Kidney epithelial cell (primary cell): ENCODE results near the gene MSX1. TPM values are rescaled to one million over a fixed set of nuclear protein-coding genes. Genes with fewer than 3 reads are reported as not detected.
A peak's percentile ranks its signal among the peaks of the same experiment; 100 is the strongest.

Experiments used
- DNase-seq: peaks from one replicate; pipeline ENCODE4 v3.0.0-alpha.2; 2010; ENCODE audit warnings: low read depth
- H3K27me3 ChIP-seq: 2 replicates; pipeline ENCODE4 v1.6.0; 2011; ENCODE audit warnings: low read length; ENCODE audit not compliant: control insufficient read depth, insufficient read depth
- H3K36me3 ChIP-seq: 2 replicates; pipeline ENCODE4 v1.5.1; 2011; ENCODE audit warnings: low read length; ENCODE audit not compliant: control insufficient read depth, insufficient read depth
- H3K4me3 ChIP-seq: 2 replicates; pipeline ENCODE4 v1.5.1; 2011; ENCODE audit warnings: low read depth, mild to moderate bottlenecking, control low read depth, low read length
- total RNA-seq: library from RNA; depleted of rRNA; stranded (reverse); fragments of >200 nt; gene quantifications from 2 replicates; pipeline ENCODE4 v1.2.3, GENCODE V29; 2015
- TF ChIP-seq, protein P1 (sequence below): IDR thresholded peaks from 2 replicates; pipeline ENCODE4 v1.5.1; 2011; ENCODE audit warnings: mild to moderate bottlenecking, moderate library complexity, low read length, control low read depth, inconsistent platforms; ENCODE audit not compliant: insufficient read depth, poor library complexity, severe bottlenecking

MSX1 gene
- total RNA-seq, 1 donor from 2014 or later, result 1.6 TPM

DNA sequence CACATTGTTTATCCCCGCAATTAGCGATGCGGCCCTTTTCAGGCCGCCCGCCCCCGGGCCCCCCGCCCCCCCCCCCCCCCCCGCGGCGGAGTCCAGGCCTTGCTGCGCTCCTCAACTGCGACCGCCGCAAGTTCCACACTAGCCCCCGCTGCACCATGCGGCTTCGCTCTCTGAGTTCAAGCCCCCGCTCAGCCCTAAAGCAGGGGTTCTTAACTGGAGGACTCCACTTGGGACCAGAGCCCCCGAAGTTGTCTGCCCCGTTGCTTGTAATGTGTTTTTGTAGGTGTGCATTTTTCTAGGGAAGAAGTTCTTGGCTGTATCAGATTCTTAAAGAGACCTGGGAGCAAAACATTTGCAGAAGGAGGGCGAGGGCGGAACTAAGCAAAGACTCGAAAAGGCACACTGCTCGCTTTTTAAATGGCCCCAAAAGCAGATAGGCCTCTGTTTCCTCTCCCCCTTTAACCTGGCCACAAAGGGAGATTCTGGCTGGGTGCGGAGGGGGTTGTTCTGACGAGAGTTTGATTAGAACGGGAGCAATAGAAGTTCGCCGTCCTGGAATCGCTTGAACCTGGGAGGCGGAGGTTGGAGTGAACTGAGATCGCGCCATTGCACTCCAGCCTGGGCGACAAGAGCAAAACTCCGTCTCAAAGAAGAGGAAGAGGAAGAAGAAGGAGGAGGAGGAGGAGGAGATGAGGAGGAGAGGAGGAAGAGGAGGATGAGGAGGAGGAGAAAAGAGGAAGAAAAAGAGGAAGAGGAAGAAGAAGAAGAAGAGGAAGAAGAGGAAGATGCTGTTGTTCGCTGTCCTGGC lies 2.3 kb upstream of the MSX1 start:
- no peak for DNase-seq
- no peaks in the 10 kb centered on the region for H3K36me3 ChIP-seq
- no peak overlapping the region for H3K4me3 ChIP-seq
- H3K27me3 ChIP-seq, result peaks cover 95% of the 10 kb centered on the region
- TF ChIP-seq, protein P1, sequence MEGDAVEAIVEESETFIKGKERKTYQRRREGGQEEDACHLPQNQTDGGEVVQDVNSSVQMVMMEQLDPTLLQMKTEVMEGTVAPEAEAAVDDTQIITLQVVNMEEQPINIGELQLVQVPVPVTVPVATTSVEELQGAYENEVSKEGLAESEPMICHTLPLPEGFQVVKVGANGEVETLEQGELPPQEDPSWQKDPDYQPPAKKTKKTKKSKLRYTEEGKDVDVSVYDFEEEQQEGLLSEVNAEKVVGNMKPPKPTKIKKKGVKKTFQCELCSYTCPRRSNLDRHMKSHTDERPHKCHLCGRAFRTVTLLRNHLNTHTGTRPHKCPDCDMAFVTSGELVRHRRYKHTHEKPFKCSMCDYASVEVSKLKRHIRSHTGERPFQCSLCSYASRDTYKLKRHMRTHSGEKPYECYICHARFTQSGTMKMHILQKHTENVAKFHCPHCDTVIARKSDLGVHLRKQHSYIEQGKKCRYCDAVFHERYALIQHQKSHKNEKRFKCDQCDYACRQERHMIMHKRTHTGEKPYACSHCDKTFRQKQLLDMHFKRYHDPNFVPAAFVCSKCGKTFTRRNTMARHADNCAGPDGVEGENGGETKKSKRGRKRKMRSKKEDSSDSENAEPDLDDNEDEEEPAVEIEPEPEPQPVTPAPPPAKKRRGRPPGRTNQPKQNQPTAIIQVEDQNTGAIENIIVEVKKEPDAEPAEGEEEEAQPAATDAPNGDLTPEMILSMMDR, result no peak

DNA sequence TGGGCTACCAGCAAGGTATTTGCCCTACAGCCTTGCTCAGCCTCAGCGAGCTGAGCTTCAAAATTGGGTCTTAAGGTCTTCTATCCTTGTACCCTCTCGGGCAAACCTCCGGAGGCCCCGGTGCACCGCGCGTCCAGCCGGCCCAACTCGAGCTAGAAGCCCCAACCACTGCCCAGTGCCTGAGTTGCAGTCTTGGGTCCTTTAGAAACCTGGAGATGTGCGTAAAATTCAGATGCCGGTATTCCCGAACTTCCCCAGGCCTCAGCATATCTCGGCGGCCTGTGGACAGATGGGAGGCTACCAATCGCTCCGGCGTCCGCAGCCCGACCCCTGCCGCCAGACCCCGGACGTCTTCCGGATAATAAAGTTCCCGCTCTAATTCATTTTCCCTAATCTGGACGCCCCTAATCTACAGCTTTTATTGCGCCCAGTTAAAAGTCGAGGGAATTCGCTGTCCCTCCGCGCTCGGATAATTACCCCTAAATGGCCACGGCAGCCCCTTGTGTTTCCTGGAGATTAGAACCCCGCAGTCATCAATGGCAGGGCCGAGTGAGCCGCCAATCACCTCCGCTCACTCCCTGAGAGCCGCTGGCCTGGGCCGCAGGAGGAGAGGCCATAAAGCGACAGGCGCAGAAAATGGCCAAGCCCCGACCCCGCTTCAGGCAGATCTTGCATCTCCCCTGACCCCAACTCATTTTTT lies 1.5 kb upstream of the MSX1 start:
- TF ChIP-seq, protein P1, result no peak

DNA sequence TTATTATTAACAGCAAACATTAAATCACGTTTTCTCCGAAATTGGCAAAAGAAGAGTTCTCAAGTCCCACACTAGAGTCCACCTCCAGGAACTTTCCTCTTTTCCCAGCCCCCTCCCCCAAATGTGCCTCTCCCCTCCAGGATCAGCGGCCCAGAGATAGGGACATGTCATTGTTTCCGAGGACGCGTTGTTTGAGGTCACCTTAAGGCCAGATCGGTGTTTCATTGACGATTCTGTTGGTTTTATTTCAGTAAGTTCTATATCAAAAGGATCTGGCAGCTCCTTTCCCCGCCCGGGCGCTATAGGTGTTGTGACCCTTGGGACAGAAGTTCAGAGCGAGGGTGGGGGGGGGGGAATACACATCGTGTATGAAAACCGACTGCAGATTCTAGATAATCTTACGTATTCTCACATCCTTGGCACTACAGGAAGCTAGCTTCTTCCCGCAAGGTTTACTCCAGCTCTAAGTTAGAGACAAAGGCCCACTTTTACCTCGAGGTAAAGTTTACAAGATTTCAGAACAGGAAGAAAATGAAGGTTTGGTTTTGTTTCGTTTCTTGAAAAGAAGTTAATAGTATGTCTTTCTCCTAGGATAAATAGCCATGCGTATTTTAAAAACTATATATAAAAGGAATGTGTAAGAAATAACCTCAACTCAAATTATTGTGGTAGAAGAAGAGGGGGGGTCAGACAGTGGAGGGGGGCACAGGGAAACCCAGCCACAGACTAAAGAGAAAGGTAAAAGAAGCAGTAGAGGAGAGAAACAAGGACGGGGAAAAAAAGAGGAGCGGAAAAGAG lies 739 bp upstream of the MSX1 start:
- TF ChIP-seq, protein P1, result no peak
- no peak overlapping the region for H3K4me3 ChIP-seq
- peaks cover 93% of the 10 kb centered on the region for H3K27me3 ChIP-seq
- no peak for DNase-seq
- no peaks in the 10 kb centered on the region for H3K36me3 ChIP-seq

More for the DNA sequence above, 1.5 kb upstream of the MSX1 start:
- H3K27me3 ChIP-seq, result peaks cover 95% of the 10 kb centered on the region
- no peaks in the 10 kb centered on the region for H3K36me3 ChIP-seq
- DNase-seq, result no peak
- H3K4me3 ChIP-seq, result no peak overlapping the region

DNA sequence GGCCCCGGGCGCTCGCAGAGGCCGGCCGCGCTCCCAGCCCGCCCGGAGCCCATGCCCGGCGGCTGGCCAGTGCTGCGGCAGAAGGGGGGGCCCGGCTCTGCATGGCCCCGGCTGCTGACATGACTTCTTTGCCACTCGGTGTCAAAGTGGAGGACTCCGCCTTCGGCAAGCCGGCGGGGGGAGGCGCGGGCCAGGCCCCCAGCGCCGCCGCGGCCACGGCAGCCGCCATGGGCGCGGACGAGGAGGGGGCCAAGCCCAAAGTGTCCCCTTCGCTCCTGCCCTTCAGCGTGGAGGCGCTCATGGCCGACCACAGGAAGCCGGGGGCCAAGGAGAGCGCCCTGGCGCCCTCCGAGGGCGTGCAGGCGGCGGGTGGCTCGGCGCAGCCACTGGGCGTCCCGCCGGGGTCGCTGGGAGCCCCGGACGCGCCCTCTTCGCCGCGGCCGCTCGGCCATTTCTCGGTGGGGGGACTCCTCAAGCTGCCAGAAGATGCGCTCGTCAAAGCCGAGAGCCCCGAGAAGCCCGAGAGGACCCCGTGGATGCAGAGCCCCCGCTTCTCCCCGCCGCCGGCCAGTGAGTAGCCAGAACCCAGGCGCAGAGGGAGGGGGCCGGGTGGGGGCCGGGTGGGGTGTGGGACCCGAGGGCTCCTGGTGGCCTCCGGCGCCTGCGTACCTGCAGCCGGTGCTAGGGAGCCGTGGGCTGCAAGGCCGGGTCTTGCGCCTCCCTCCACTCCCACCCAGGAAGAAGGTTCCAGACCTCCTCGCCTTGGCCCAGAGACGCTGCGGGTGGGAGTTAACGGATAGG lies 534 bp downstream of the MSX1 start:
- peak overlapping the region; percentile 6 for H3K4me3 ChIP-seq
- DNase-seq, result no peak
- no peaks in the 10 kb centered on the region for H3K36me3 ChIP-seq
- peaks cover 92% of the 10 kb centered on the region for H3K27me3 ChIP-seq
- TF ChIP-seq, protein P1, result no peak

DNA sequence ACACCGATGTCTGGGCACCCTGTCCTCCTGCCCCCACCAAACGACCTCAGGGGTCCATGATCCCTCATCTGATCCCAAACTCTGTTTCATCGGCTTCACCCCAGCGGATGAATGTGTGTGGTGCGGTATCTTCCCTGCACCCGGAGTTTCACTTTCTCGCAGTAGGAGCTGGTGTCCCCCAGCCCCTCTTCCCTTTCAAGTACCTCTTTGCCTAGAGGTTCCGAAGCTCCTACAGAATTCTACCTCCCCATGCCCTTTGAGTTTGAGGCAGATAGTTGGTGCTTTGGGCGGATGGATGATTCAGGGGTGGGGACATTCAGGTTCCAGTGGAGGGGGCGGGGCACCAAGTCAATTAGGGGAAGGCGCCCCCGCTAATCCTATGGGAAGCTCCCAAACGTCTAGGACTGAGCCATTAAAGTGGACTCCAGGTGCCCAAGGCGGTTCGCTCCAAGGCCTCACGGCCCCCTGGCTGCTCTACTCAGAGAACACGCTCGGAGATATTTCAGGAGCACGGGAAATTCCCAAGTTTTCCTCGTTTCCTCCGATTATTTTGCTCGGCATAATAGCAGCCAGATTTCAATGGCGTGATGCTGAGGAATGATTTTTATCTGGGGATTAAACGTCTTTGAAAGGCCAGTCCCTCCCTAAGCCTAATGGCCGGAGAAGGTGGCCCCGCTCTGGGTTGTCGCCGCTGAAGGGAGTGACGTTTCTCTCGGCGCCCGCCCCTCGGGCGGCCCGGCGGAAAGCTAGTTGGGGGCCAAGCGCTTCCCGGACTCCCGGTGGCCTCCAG lies 1.3 kb downstream of the MSX1 start:
- Histone ChIP-seq H3K4me3 (no peak overlapping the region), H3K27me3 (peaks cover 92% of the 10 kb centered on the region), H3K36me3 (no peaks in the 10 kb centered on the region)
- TF ChIP-seq, protein P1, result no peak
- DNase-seq, result no peak
